Right lobe of liver (tissue), 6 donors: ENCODE measurements around the gene ADGRF1. TPM values are rescaled to one million over a fixed set of nuclear protein-coding genes. Genes with fewer than 3 reads are reported as not detected.

Source experiments
- ATAC-seq, 4 donors: fragments of 200-7000 bp; cut with Tn5 transposase; one replicate each; pipeline ENCODE4 v1.9.1; 2020; ENCODE audit warnings: mild to moderate bottlenecking in 4 of 4, moderate library complexity in 4 of 4
- DNase-seq, 3 donors: peaks; one replicate each; pipeline ENCODE4 v3.0.0-alpha.2; 2020
- H3K27ac ChIP-seq, 3 donors: fragments of 200-600 bp; one replicate each; pipeline ENCODE4 v1.8.0; 2022
- H3K27me3 ChIP-seq, 2 donors: fragments of 200-600 bp; one replicate each; pipeline ENCODE4 v1.8.0; 2022
- H3K36me3 ChIP-seq, 4 donors: fragments of 200-600 bp; sonication (generic) in 1 of 4; one replicate each; pipeline versions ENCODE4 v1.5.1 to v1.8.0; 2017 to 2022; ENCODE audit warnings: control low read depth in 1 of 4
- H3K4me1 ChIP-seq, 4 donors: fragments of 200-600 bp; sonication (generic) in 1 of 4; one replicate each; pipeline versions ENCODE4 v1.5.1 to v1.8.0; 2017 to 2022; ENCODE audit warnings: control low read depth in 1 of 4
- H3K4me3 ChIP-seq, 3 donors: fragments of 200-600 bp; one replicate each; pipeline ENCODE4 v1.8.0; 2022
- H3K9me3 ChIP-seq, 4 donors: fragments of 200-600 bp; sonication (generic) in 1 of 4; one replicate each; pipeline versions ENCODE4 v1.5.1 to v1.8.0; 2017 to 2022; ENCODE audit warnings: control low read depth in 1 of 4
- CTCF ChIP-seq, 4 donors: fragments of 200-600 bp in 3 of 4; fragments of 450-650 bp in 1 of 4; IDR thresholded peaks; one replicate each; pipeline versions ENCODE4 v1.5.1 to v1.8.0; 2016 to 2022; ENCODE audit warnings: antibody characterized with exemption in 4 of 4, mild to moderate bottlenecking in 2 of 4
- POLR2A ChIP-seq: fragments of 450-650 bp; IDR thresholded peaks from one replicate; pipeline ENCODE4 v1.6.1; 2017; ENCODE audit warnings: antibody characterized with exemption, mild to moderate bottlenecking
- WGBS: methylation state at CpG from one replicate; pipeline ENCODE4 v1.1.6; 2018; ENCODE audit warnings: low coverage, low lambda C conversion rate; ENCODE audit not compliant: insufficient coverage; ENCODE audit errors: missing lambda C conversion rate; 5-methylcytosine and 5-hydroxymethylcytosine counted together
- intact Hi-C, 2 donors: fragments of 100-400 bp; cut with DNase I; formaldehyde crosslinking; loops; one replicate each; pipeline versions ENCODE4 v1.11.2 to v1.14.1; 2022
- total RNA-seq, 6 experiments: library from RNA; depleted of rRNA in 2 of 6; stranded (reverse); fragments of >200 nt in 2 of 6; fragmentation: NEBNext Ultra II Directional in 3 of 6; extraction: Animal tissue kit (Norgen Biotek cat#: 25700) in 3 of 6; gene quantifications; one replicate each; pipeline versions ENCODE4 v1.1.0 to v1.2.4, GENCODE V29; 2016 to 2023
- donor health status: DM: no; HTN: yes; CAD: no.
- donor health status: DM: no; HTN: no; CAD: no.
- donor health status: DM: no; HTN: no; CAD: no.
- donor health status: DM: no; HTN: yes; CAD: no.
- donor health status: DM: no; HTN: yes; CAD: no.

Gene ADGRF1
- total RNA-seq, 6 experiments from 2014 or later = not detected

GRCh38 chr6:47072667-47073066 is 30.5 kb upstream of the ADGRF1 start:
- intact Hi-C loops = no loop called here
- Histone ChIP-seq H3K4me3 (no peak overlapping the region), H3K36me3 (no peaks in the 10 kb centered on the region), H3K4me1 (peaks cover 0 to 9% (median 0%) of the 10 kb centered on the region in 4 donors), H3K9me3 (no peaks in the 10 kb centered on the region), H3K27ac (no peak overlapping the region), H3K27me3 (no peaks in the 10 kb centered on the region)
- ATAC-seq (no peak), DNase-seq (no peak)
- WGBS = 7% methylated on average over 1 of the region's 1 CpG
- TF ChIP-seq CTCF (IDR thresholded peaks at IDR 0.05) (no peak), POLR2A (no peak)

- Histone ChIP-seq H3K27me3 (no peaks in the 10 kb centered on the region), H3K4me1 (peaks cover 0 to 9% (median 0%) of the 10 kb centered on the region in 4 donors), H3K4me3 (no peak overlapping the region), H3K36me3 (no peaks in the 10 kb centered on the region), H3K27ac (no peak overlapping the region), H3K9me3 (no peaks in the 10 kb centered on the region)
- ATAC-seq (no peak), DNase-seq (no peak)
- intact Hi-C loops = no loop called here
- no peak for TF ChIP-seq POLR2A
- no peak for TF ChIP-seq CTCF (IDR thresholded peaks at IDR 0.05)
- WGBS = 30% methylated on average over 1 of the region's 1 CpG
Measured at GRCh38 chr6:47071681-47072080, 29.5 kb upstream of the ADGRF1 start.

GRCh38 chr6:47070461-47070860 is 28.3 kb upstream of the ADGRF1 start:
- no peaks in the 10 kb centered on the region for H3K9me3 ChIP-seq
- TF ChIP-seq CTCF (IDR thresholded peaks at IDR 0.05) (no peak), POLR2A (no peak)
- H3K27me3 ChIP-seq = no peaks in the 10 kb centered on the region
- H3K27ac ChIP-seq = no peak overlapping the region
- ATAC-seq (no peak), DNase-seq (no peak)
- no peaks in the 10 kb centered on the region for H3K36me3 ChIP-seq
- H3K4me1 ChIP-seq = peaks cover 0 to 9% (median 0%) of the 10 kb centered on the region in 4 donors
- intact Hi-C loops = no loop called here
- 92% methylated on average over 3 of the region's 3 CpGs for WGBS
- H3K4me3 ChIP-seq = no peak overlapping the region

- Histone ChIP-seq H3K27ac (no peak overlapping the region), H3K4me3 (no peak overlapping the region), H3K27me3 (no peaks in the 10 kb centered on the region), H3K4me1 (peaks cover 0 to 9% (median 0%) of the 10 kb centered on the region in 4 donors), H3K36me3 (no peaks in the 10 kb centered on the region), H3K9me3 (no peaks in the 10 kb centered on the region)
- ATAC-seq = no peak
- WGBS = 89% methylated on average over 2 of the region's 2 CpGs
- intact Hi-C loops = no loop called here
- DNase-seq = no peak
- TF ChIP-seq CTCF (IDR thresholded peaks at IDR 0.05) (no peak), POLR2A (no peak)
Measured at GRCh38 chr6:47069156-47069555, 27.0 kb upstream of the ADGRF1 start.

- no peak overlapping the region for H3K4me3 ChIP-seq
- no peak overlapping the region for H3K27ac ChIP-seq
- WGBS = 80% methylated on average over 1 of the region's 1 CpG
- TF ChIP-seq CTCF (IDR thresholded peaks at IDR 0.05) = no peak
- TF ChIP-seq POLR2A = no peak
- intact Hi-C loops = no loop called here
- no peaks in the 10 kb centered on the region for H3K36me3 ChIP-seq
- DNase-seq (no peak), ATAC-seq (no peak)
- H3K4me1 ChIP-seq = no peaks in the 10 kb centered on the region
- H3K9me3 ChIP-seq = no peaks in the 10 kb centered on the region
- no peaks in the 10 kb centered on the region for H3K27me3 ChIP-seq
Measured at GRCh38 chr6:47066418-47066817, 24.3 kb upstream of the ADGRF1 start.
